ENCODE data around the gene FHDC1. TPM values are rescaled to one million over a fixed set of nuclear protein-coding genes. Genes with fewer than 3 reads are reported as not detected.

Gene FHDC1
- total and polyA plus RNA-seq, 10 donors: 0.82 to 14.3 (median 7.5) TPM

GRCh38 chr4:152970102-152970820 lies 34.1 kb downstream of the FHDC1 start:
- intact Hi-C loops (cut with DNase I; ENCODE audit: low total_unique reads): no loop called here
- 74 to 86% (median 83%) methylated on average over 3 of the region's 3 CpGs for WGBS, 5 donors
- H3K27me3 ChIP-seq (replicated peaks in 1 of 7): no peaks in the 10 kb centered on the region
- TF ChIP-seq POLR2AphosphoS5 (IDR thresholded peaks at IDR 0.05) (no peak), CTCF (IDR thresholded peaks at IDR 0.05 in 8 of 11, conservative IDR thresholded peaks at IDR 0.05 in 3 of 11) (no peak), POLR2A (IDR thresholded peaks at IDR 0.05) (no peak)
- no peak for DNase-seq
- H3K36me3 ChIP-seq: peaks cover 0 to 74% (median 3%) of the 10 kb centered on the region in 6 donors
- H3K27ac ChIP-seq: no peak overlapping the region
- no peaks in the 10 kb centered on the region for H3K9me3 ChIP-seq
- no peak overlapping the region for H3K4me3 ChIP-seq
- H3K4me1 ChIP-seq: no peaks in the 10 kb centered on the region

GRCh38 chr4:152971053-152971452 lies 34.9 kb downstream of the FHDC1 start:
- Histone ChIP-seq H3K27me3 (replicated peaks in 1 of 7) (no peaks in the 10 kb centered on the region), H3K36me3 (peaks cover 0 to 82% (median 6%) of the 10 kb centered on the region in 6 donors), H3K27ac (no peak overlapping the region), H3K4me1 (no peaks in the 10 kb centered on the region), H3K9me3 (no peaks in the 10 kb centered on the region), H3K4me3 (no peak overlapping the region)
- TF ChIP-seq POLR2A (IDR thresholded peaks at IDR 0.05) (no peak), CTCF (IDR thresholded peaks at IDR 0.05 in 8 of 11, conservative IDR thresholded peaks at IDR 0.05 in 3 of 11) (no peak), POLR2AphosphoS5 (IDR thresholded peaks at IDR 0.05) (no peak)
- intact Hi-C loops (cut with DNase I; ENCODE audit: low total_unique reads): no loop called here
- 90 to 97% (median 93%) methylated on average over 3 of the region's 3 CpGs for WGBS, 5 donors
- DNase-seq: no peak

GRCh38 chr4:152972821-152973628 lies 36.9 kb downstream of the FHDC1 start:
- intact Hi-C loops (cut with DNase I; ENCODE audit: low total_unique reads): no loop called here
- no peaks in the 10 kb centered on the region for H3K27me3 ChIP-seq (replicated peaks in 1 of 7)
- H3K4me3 ChIP-seq: no peak overlapping the region
- H3K9me3 ChIP-seq: no peaks in the 10 kb centered on the region
- WGBS, 5 donors: 78 to 88% (median 86%) methylated on average over 11 to 12 of the region's 12 CpGs
- H3K36me3 ChIP-seq: peaks cover 0 to 74% (median 6%) of the 10 kb centered on the region in 6 donors
- DNase-seq: peak; percentile 54
- TF ChIP-seq POLR2AphosphoS5 (IDR thresholded peaks at IDR 0.05) (no peak), CTCF (IDR thresholded peaks at IDR 0.05 in 8 of 11, conservative IDR thresholded peaks at IDR 0.05 in 3 of 11) (no peak), POLR2A (IDR thresholded peaks at IDR 0.05) (no peak)
- H3K27ac ChIP-seq: no peak overlapping the region
- H3K4me1 ChIP-seq: no peaks in the 10 kb centered on the region
